Neutrophil (primary cell): ENCODE data around the gene GSG1L.

Source experiments
- H3K27ac ChIP-seq: fragments of 200-600 bp; sonication (generic); 2 replicates; pipeline ENCODE4 v1.5.1; 2016; ENCODE audit warnings: mild to moderate bottlenecking, moderate library complexity
- H3K27me3 ChIP-seq: fragments of 200-600 bp; sonication (generic); 2 replicates; pipeline ENCODE4 v1.6.0; 2016; ENCODE audit warnings: mild to moderate bottlenecking
- H3K36me3 ChIP-seq: fragments of 200-600 bp; sonication (generic); 2 replicates; pipeline ENCODE4 v1.5.1; 2017
- H3K4me1 ChIP-seq, 2 experiments: fragments of 200-600 bp in 1 of 2; sonication (generic) in 1 of 2; 1 replicate in 1 of 2; 2 replicates in 1 of 2; pipeline versions ENCODE4 v1.5.1 to v1.6.1; 2013 to 2016; ENCODE audit warnings: low read depth in 1 of 2, low read length in 1 of 2, mild to moderate bottlenecking in 1 of 2, moderate library complexity in 1 of 2; ENCODE audit not compliant: control insufficient read depth in 1 of 2, insufficient read depth in 1 of 2
- H3K4me3 ChIP-seq, 2 experiments: fragments of 200-600 bp in 1 of 2; sonication (generic) in 1 of 2; 1 replicate in 1 of 2; 2 replicates in 1 of 2; pipeline ENCODE4 v1.5.1; 2013 to 2016; ENCODE audit warnings: low read depth in 1 of 2, low read length in 1 of 2, mild to moderate bottlenecking in 1 of 2, moderate library complexity in 1 of 2
- H3K9me3 ChIP-seq: fragments of 200-600 bp; sonication (generic); 2 replicates; pipeline ENCODE4 v1.5.1; 2016
- CTCF ChIP-seq: fragments of 200-600 bp; sonication (generic); IDR thresholded peaks from 2 replicates; pipeline ENCODE4 v1.5.1; 2016; ENCODE audit warnings: antibody characterized with exemption

GSG1L gene

GRCh38 chr16:27840311-27841060 is 223.0 kb downstream of the GSG1L start:
- H3K36me3 ChIP-seq, result no peaks in the 10 kb centered on the region
- TF ChIP-seq CTCF, result no peak
- H3K4me3 ChIP-seq, result no peak overlapping the region
- H3K9me3 ChIP-seq, result no peaks in the 10 kb centered on the region
- peaks cover 27% of the 10 kb centered on the region for H3K27me3 ChIP-seq
- no peaks in the 10 kb centered on the region for H3K4me1 ChIP-seq
- H3K27ac ChIP-seq, result no peak overlapping the region

GRCh38 chr16:27839419-27839818 is 224.1 kb downstream of the GSG1L start:
- Histone ChIP-seq H3K27ac (no peak overlapping the region), H3K27me3 (peaks cover 27% of the 10 kb centered on the region), H3K9me3 (no peaks in the 10 kb centered on the region), H3K4me1 (no peaks in the 10 kb centered on the region), H3K36me3 (no peaks in the 10 kb centered on the region), H3K4me3 (no peak overlapping the region)
- TF ChIP-seq CTCF, result no peak

DNA sequence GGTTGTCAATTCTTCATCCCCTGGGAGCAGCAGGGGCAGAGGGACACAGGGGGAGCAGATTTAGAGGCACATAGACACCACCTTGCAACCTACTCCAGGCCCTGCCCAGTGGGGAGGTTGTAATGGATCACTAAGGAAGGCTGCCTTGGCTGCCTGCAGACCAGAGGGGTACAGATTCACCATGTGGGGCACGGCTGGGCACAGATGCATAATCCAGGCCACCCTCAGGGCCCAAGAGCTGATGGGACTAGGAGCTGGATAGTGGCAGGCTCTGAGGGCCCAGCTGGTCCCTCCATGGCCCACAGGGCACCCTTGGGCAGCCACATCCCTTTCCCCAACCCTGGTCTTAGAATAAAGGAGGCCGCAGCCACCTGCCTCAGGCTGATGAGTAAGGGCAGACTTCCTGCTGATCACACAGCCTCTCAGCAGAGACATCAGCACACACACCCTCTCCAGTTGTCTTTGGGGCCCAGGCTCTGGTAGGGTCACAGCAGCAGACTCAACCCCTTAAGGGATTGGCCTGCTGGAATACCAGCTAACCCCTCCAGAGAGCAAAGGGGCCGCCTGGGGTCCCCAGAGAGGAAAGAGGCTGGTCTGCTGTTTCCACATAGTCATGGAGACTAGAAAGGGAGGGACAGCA is 224.9 kb downstream of the GSG1L start:
- peaks cover 27% of the 10 kb centered on the region for H3K27me3 ChIP-seq
- no peak for TF ChIP-seq CTCF
- H3K4me3 ChIP-seq, result no peak overlapping the region
- no peak overlapping the region for H3K27ac ChIP-seq
- no peaks in the 10 kb centered on the region for H3K36me3 ChIP-seq
- no peaks in the 10 kb centered on the region for H3K9me3 ChIP-seq
- H3K4me1 ChIP-seq, result no peaks in the 10 kb centered on the region

DNA sequence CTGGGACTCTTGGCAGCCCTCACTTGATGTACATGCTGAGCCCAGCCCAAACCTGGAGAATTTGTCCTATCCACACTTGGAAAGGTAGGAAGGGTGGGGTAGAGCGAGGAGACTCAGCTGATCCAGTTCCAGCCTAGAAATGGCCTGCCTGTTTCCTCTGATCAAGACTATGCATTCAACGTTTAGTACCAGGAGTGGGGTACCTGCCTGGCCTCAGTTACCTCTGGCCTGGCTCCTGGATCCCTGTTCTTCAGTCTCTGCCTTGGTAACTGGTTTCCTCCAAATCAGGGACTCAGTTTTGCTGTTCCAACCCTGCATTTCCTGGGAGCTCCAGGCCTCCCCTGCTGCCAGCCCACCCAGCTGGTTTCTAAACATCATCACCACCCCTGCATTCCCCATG is 233.5 kb downstream of the GSG1L start:
- no peak overlapping the region for H3K4me3 ChIP-seq
- TF ChIP-seq CTCF, result no peak

DNA sequence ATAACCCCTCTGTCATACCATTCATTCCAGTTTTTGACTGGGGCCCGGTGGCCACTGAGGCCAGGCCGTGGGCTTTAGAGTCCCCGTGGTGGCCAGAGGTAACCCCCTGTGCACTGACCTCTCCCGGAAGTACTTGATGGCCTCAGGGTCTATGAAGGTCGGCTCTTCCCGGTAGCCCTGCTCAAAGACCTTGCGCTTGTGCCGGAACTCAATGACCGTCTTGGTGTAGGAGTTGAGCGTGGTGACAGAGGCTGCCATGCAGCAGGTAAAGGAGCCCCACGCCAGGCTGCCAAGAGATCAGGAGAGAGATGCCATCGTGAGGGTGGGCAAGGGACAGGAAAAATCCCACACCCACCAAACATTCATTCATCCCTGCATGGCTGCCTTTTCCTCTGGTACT is 234.8 kb downstream of the GSG1L start:
- no peak overlapping the region for H3K4me3 ChIP-seq
- H3K9me3 ChIP-seq, result no peaks in the 10 kb centered on the region
- no peaks in the 10 kb centered on the region for H3K36me3 ChIP-seq
- no peaks in the 10 kb centered on the region for H3K4me1 ChIP-seq
- H3K27me3 ChIP-seq, result no peaks in the 10 kb centered on the region
- TF ChIP-seq CTCF, result no peak
- no peak overlapping the region for H3K27ac ChIP-seq

More for the DNA sequence above, 233.5 kb downstream of the GSG1L start:
- Histone ChIP-seq H3K9me3 (no peaks in the 10 kb centered on the region), H3K27me3 (no peaks in the 10 kb centered on the region), H3K4me1 (no peaks in the 10 kb centered on the region), H3K27ac (no peak overlapping the region), H3K36me3 (no peaks in the 10 kb centered on the region)
